Measurements from ENCODE around the gene MAPKBP1.

The MAPKBP1 gene

GRCh38 chr15:41780727-41781126, 6.4 kb downstream of the MAPKBP1 start:
- no peak for DNase-seq (ENCODE audit: low read depth in 2 of 2)
- no peak overlapping the region for H3K4me3 ChIP-seq (replicated peaks in 1 of 2; ENCODE audit: low read depth in 2 of 2, low read length in 2 of 2)
- TF ChIP-seq, protein P1, sequence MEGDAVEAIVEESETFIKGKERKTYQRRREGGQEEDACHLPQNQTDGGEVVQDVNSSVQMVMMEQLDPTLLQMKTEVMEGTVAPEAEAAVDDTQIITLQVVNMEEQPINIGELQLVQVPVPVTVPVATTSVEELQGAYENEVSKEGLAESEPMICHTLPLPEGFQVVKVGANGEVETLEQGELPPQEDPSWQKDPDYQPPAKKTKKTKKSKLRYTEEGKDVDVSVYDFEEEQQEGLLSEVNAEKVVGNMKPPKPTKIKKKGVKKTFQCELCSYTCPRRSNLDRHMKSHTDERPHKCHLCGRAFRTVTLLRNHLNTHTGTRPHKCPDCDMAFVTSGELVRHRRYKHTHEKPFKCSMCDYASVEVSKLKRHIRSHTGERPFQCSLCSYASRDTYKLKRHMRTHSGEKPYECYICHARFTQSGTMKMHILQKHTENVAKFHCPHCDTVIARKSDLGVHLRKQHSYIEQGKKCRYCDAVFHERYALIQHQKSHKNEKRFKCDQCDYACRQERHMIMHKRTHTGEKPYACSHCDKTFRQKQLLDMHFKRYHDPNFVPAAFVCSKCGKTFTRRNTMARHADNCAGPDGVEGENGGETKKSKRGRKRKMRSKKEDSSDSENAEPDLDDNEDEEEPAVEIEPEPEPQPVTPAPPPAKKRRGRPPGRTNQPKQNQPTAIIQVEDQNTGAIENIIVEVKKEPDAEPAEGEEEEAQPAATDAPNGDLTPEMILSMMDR (IDR thresholded peaks at IDR 0.05; ENCODE audit: low read depth, low read length): no peak

DNA sequence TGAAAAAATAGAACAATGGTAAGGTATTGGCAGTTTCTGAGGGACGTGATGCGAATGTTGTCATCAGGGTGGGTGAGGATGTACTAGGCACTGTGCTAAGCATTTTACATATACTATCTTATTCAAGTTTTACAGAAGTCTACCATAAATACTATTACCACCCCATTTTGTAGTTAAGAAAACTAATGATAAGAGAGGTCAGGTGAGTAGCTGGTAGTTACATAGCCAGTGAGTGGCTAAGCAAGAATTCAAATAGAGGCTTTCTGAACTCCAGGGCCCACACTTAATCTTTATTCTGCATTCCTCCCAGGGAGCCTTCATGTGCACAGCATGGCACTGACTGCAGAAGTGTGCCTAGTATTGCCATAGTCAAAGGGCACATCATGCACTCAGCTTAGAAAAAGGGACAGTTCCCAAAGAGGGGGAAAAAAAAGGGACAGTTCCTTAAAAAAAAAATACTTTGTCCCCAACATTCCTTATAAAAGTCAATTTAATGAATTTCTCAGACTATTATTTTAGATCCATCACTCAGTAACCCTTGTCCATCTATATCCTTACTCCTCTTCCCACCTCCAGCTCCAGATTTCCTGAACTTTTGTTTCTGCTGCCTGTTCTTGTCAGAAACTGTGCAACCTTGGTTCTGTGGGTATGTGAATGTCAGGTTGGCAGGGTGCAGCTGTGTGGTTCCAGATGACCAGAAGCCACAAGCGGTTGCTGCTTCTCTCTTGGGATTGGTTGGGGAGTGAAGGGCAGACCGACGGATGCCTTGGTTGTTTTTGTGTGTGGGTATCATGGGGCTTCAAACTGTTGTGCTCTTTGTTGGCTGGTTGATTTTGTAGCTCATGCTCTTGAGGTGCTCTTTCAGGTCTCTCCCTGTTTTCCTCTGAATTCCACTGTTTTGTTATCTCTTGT, 8.3 kb downstream of the MAPKBP1 start:
- no peak for DNase-seq (ENCODE audit: low read depth in 2 of 2)
- no peak overlapping the region for H3K4me3 ChIP-seq (replicated peaks in 1 of 2; ENCODE audit: low read depth in 2 of 2, low read length in 2 of 2)
- TF ChIP-seq, protein P1 (IDR thresholded peaks at IDR 0.05; ENCODE audit: low read depth, low read length): no peak

DNA sequence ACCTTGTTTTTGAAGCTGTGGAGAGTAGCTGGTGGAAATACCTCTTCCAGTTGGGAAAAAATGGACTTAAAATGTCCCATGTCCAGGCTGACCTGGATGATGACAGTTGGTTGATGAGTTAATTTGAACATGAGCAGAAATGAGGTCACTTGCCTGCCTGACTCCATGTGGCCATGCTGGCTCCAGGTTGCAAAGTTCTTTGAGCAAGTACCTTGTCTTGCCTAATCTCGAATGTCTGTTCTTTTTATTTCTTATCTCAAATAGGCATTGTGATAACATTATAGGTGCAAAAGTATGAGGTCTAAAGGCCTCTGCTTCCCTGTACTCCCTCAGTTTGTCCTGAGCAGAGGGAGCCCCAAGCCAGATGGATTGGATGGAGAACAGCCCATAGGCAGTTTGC, 9.0 kb downstream of the MAPKBP1 start:
- TF ChIP-seq, protein P1 (IDR thresholded peaks at IDR 0.05; ENCODE audit: low read depth, low read length): no peak
- no peak overlapping the region for H3K4me3 ChIP-seq (replicated peaks in 1 of 2; ENCODE audit: low read depth in 2 of 2, low read length in 2 of 2)
- no peak for DNase-seq (ENCODE audit: low read depth in 2 of 2)

DNA sequence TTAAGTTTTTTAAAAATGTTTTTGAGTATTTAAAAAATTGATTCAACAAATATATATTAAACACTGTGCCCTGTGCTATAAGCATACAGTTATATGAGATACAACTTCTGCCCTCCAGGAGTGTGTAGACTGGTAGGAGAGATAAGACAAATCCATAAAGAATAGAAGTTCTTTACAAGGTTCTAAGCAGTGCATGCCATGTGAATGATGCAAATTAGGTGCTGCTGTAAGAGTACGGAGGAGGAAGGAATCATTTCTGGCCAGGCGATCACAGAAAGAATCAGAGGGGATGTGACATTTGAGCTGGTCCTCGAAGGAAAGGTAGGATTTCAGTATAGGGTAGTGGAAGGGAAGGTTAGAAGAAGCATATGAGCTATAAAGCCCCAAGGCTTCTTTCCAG, 14.0 kb downstream of the MAPKBP1 start:
- no peak for DNase-seq (ENCODE audit: low read depth in 2 of 2)
- no peak overlapping the region for H3K4me3 ChIP-seq (replicated peaks in 1 of 2; ENCODE audit: low read depth in 2 of 2, low read length in 2 of 2)
- TF ChIP-seq, protein P1 (IDR thresholded peaks at IDR 0.05; ENCODE audit: low read depth, low read length): no peak

DNA sequence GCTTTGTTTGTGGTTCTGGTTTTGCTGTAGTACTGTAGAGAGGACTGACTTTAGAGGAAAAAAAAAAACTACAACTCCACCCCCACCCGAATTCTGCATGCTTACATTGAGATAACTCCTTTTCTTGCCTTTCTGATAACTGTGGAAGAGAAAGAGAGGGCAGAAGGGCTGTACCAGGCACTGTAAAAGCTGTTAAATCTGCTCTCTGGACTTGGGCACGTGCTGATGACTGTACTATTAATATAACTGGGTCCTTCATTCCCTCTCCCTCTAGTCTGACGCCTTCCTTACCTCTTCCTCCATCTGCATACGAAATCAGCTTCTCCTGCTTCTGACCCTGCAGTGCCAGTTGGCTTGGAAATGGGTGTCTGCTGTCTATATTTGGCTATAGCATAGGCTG, 15.0 kb downstream of the MAPKBP1 start:
- TF ChIP-seq, protein P1 (IDR thresholded peaks at IDR 0.05; ENCODE audit: low read depth, low read length): no peak
- no peak for DNase-seq (ENCODE audit: low read depth in 2 of 2)
- H3K4me3 ChIP-seq (replicated peaks in 1 of 2; ENCODE audit: low read depth in 2 of 2, low read length in 2 of 2): no peak overlapping the region

DNA sequence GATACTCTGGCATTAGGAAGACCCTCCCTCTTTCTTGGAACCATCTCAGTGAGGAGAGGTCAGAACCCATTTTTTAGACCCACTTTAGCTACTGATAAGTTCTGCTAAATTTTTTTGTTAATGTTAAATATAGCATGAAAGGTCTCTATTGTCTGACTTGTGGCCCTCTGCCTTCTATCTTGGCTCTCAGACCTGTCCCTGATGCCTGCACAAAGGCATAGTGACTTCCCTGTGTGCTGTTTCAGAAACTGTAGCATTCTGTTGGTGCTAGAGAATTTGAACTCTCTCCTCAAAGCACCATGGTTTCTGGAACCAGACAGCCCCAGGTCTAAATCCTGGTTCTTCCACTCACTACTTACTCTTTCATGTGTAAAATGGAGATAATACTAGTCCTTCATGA, 15.4 kb downstream of the MAPKBP1 start:
- TF ChIP-seq, protein P1 (IDR thresholded peaks at IDR 0.05; ENCODE audit: low read depth, low read length): no peak
- H3K4me3 ChIP-seq (replicated peaks in 1 of 2; ENCODE audit: low read depth in 2 of 2, low read length in 2 of 2): no peak overlapping the region
- DNase-seq (ENCODE audit: low read depth in 2 of 2): no peak
